ENCODE measurements around the gene SHISA7. TPM values are rescaled to one million over a fixed set of nuclear protein-coding genes. Genes with fewer than 3 reads are reported as not detected.
"Not testable (repeated sequence)": the region's sequence is repeated elsewhere in the genome, so short reads cannot be mapped to it uniquely, and the experiment has no call there.

Gene SHISA7
- total and polyA plus RNA-seq, 11 donors, result not detected

DNA sequence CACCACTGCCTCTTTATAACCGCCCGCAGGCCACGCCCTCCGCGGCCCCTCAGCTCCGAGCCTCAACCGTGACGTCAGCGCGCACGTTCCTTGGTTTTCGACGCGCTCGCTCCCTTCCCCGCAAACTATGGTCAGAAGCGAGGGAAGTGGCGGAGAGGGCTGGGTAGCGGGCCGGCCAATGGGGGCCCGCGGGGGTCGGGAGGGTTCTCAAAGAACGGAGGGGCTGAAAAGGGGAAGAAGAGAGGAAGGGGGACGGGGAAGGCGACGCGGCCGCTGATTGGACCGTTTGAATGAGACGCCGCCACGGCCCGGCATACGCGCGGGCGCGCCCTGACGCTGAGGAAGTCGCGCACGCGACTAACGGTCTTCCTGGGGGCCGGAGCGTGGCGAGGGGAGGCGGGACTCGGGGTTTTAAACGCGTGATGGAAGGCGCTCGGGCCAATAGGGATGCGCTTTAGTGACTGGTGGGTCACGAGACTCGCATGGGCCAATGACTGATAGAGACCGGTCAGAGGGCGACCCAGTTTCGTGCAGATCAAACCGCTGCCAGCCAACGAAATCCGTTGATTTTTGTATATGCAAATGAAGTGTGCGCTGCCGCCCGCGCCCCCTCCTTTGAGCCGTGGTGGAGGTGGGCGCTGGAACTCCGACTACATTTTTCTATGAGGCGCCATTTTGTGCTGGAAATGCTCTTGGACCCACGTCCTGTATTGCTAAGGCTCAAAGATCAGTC, 35.1 kb downstream of the SHISA7 start:
- Histone ChIP-seq H3K4me1 (peaks cover 3 to 24% (median 12%) of the 10 kb centered on the region in 12 donors), H3K36me3 (peaks cover 0 to 31% (median 21%) of the 10 kb centered on the region in 9 donors), H3K9me3 (peaks cover 0 to 6% (median 0%) of the 10 kb centered on the region in 12 donors), H3K27me3 (no peaks in the 10 kb centered on the region), H3K27ac (peak overlapping the region; percentile 84 to 99 (median 97)), H3K4me3 (peak overlapping the region; percentile 74 to 99 (median 90))
- peak in 1 of 2 donors; percentile 70 for TF ChIP-seq POLR2A (IDR thresholded peaks at IDR 0.05)
- TF ChIP-seq, protein P1, sequence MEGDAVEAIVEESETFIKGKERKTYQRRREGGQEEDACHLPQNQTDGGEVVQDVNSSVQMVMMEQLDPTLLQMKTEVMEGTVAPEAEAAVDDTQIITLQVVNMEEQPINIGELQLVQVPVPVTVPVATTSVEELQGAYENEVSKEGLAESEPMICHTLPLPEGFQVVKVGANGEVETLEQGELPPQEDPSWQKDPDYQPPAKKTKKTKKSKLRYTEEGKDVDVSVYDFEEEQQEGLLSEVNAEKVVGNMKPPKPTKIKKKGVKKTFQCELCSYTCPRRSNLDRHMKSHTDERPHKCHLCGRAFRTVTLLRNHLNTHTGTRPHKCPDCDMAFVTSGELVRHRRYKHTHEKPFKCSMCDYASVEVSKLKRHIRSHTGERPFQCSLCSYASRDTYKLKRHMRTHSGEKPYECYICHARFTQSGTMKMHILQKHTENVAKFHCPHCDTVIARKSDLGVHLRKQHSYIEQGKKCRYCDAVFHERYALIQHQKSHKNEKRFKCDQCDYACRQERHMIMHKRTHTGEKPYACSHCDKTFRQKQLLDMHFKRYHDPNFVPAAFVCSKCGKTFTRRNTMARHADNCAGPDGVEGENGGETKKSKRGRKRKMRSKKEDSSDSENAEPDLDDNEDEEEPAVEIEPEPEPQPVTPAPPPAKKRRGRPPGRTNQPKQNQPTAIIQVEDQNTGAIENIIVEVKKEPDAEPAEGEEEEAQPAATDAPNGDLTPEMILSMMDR (IDR thresholded peaks at IDR 0.05), result no peak
- ATAC-seq (peak; percentile 97 to 98 (median 97)), DNase-seq (peak; percentile 99 to 100 (median 99))
- intact Hi-C loops (cut with DNase I), result loop anchor here in 2 of 10 donors (1.0 to 2.0 kb wide), 2 partner anchors 23 kb away; partner anchors contain the start of genes RPL28 (in 2 of the 2) and TMEM238 (in 1 of the 2)
- WGBS, 4 donors, result 0 to 1% (median 0%) methylated on average over 52 to 72 of the region's 72 CpGs

DNA sequence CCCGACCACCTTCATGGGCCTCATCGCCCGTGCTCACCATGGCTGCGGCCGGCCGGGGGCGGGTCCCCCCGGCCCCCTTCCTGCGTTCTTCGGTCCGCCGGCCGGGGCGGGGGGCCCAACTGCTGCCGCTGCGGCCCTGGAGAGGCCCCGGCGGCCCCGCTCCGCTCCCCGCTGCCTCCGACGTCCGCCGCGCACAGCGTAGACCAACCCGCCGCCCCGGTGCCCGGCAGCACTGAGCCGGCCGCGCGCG, 35.6 kb downstream of the SHISA7 start, which contains the start of gene UBE2S:
UBE2S (minus strand) TSS at position 239 of the 250 bp plus-strand sequence; CDS start at position 40, 199 bp downstream.
- H3K27me3 ChIP-seq, result not testable (repeated sequence)

DNA sequence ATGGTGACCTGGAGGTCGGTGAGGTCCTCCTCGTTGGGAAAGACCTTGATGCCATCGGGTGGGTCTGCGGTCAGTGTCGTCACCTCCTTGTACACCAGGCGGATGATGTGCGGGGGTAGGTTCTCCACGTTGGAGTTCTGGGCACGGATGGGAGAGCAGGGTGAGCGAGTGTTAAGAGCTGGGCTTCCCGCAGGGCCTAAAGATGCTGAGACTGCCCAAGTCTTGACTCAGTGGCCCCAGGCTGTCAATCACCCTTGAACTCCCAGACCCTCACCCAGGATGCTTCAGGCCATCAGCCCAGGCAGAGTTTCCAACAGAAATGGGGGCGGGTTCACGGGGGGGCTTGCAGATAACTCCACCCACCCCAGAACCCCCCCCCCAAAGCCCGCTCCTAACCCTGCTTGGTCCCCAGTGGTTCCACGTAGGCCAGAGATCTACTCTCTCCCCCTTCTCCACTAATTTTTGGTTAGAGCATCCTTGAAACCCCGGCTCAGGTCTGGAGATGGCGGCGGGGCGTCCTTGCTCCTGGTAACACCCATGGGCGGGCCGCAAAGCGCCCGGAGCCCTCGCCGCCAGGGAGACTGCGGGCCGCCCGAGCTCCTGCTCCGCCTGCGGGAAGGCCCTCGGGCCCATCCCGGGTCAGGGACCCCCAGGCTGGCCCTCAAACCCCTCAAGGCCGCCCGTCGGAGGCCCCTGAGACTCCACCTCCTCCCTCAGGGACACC, 36.1 kb downstream of the SHISA7 start:
- intact Hi-C loops (cut with DNase I), result no loop called here
- Histone ChIP-seq H3K36me3 (peaks cover 0 to 40% (median 31%) of the 10 kb centered on the region in 9 donors), H3K27ac (peak overlapping the region; percentile 84 to 99 (median 97)), H3K27me3 (no peaks in the 10 kb centered on the region), H3K4me3 (peak overlapping the region; percentile 74 to 99 (median 90)), H3K9me3 (peaks cover 0 to 6% (median 0%) of the 10 kb centered on the region in 12 donors), H3K4me1 (peaks cover 3 to 27% (median 12%) of the 10 kb centered on the region in 12 donors)
- ATAC-seq (peak in 2 of 4 donors; percentile 2 to 13), DNase-seq (peak in 2 of 5 donors; percentile 26 to 46)
- 12 to 17% (median 14%) methylated on average over 21 to 35 of the region's 35 CpGs for WGBS, 4 donors
- no peak for TF ChIP-seq POLR2A (IDR thresholded peaks at IDR 0.05)
- TF ChIP-seq, protein P1 (IDR thresholded peaks at IDR 0.05), result no peak

More for the DNA sequence above, 35.6 kb downstream of the SHISA7 start, which contains the start of gene UBE2S:
- intact Hi-C loops (cut with DNase I); DNase-seq; H3K9me3 ChIP-seq; ATAC-seq: not testable (repeated sequence)
- Histone ChIP-seq H3K4me3 (peak within 1 kb of the TSS; percentile 74 to 99 (median 90)), H3K36me3 (peaks cover 0 to 36% (median 26%) of the 10 kb centered on the region in 9 donors), H3K27ac (peak within 1 kb of the TSS; percentile 84 to 99 (median 97)), H3K4me1 (peaks cover 3 to 27% (median 12%) of the 10 kb centered on the region in 12 donors)
- WGBS, 4 donors, result 0 to 1% (median 1%) methylated on average over 32 to 36 of the region's 36 CpGs; no CpG with 5 or more reads in 1 of the 4 donors
- TF ChIP-seq POLR2A (IDR thresholded peaks at IDR 0.05), result peak in 1 of 2 donors; percentile 98

DNA sequence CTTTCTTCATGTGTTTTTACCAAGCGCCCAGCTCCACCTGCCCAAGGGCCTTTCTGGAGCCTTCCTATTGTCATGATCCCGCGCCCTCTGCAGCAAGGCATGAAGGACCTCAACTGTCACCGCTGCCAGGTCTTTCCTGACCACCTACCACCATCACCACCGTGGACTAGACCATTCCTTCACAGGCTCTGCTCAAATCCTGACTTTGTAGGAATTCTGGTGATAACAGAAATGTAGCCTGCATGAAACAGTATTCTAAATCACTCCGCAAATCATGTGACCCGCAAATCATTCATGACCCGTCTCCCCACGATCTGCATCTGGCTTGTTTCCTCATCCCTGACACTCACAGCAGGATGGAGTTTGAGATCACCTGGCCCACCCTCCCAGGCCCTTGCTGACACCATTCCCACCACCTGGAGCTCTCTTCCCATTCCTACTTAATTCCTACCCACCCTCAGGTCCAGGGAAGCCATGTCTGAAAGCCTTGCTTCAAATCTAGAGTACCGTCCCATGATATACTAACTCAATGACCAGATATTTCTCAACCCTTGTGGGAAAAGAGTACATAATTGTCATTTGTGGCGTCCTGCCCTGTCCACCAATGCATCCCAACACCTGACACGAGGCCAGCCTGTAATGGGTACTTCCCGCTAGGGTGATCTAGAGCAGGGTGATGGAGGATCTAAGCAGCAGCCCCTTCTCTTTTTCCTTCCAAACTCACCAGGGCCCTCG, 36.8 kb downstream of the SHISA7 start:
- no peak for TF ChIP-seq POLR2A (IDR thresholded peaks at IDR 0.05)
- TF ChIP-seq, protein P1 (IDR thresholded peaks at IDR 0.05), result no peak
- H3K4me1 ChIP-seq, result peaks cover 3 to 27% (median 12%) of the 10 kb centered on the region in 12 donors
- no peaks in the 10 kb centered on the region for H3K27me3 ChIP-seq
- H3K9me3 ChIP-seq, result peaks cover 0 to 6% (median 0%) of the 10 kb centered on the region in 12 donors
- WGBS, 4 donors, result 83 to 89% (median 85%) methylated on average over 14 of the region's 14 CpGs
- intact Hi-C loops (cut with DNase I), result no loop called here
- no peak overlapping the region for H3K27ac ChIP-seq
- no peak for ATAC-seq
- peak in 1 of 5 donors; percentile 15 for DNase-seq
- H3K4me3 ChIP-seq, result peak overlapping the region in 9 of 12 donors; percentile 74 to 99 (median 92)
- H3K36me3 ChIP-seq, result peaks cover 0 to 45% (median 36%) of the 10 kb centered on the region in 9 donors

Measured in heart left ventricle (tissue), 16 donors.